M059J (cell line): Measurements from ENCODE around the gene ARL15. TPM values are rescaled to one million over a fixed set of nuclear protein-coding genes. Genes with fewer than 3 reads are reported as not detected.
A peak's percentile ranks its signal among the peaks of the same experiment; 100 is the strongest.
"Not testable (repeated sequence)": the region's sequence is repeated elsewhere in the genome, so short reads cannot be mapped to it uniquely, and the experiment has no call there.

Experiments used
- DNase-seq: peaks from one replicate; pipeline ENCODE4 v3.0.0-alpha.2; 2012; ENCODE audit warnings: low read depth
- total RNA-seq: library from RNA; depleted of rRNA; stranded (reverse); fragments of >200 nt; shearing (Covaris generic); gene quantifications from 2 replicates; pipeline ENCODE4 v1.2.3, GENCODE V29; 2014

Gene ARL15
- total RNA-seq, 1 experiment from 2014 or later: 20.6 TPM

DNA sequence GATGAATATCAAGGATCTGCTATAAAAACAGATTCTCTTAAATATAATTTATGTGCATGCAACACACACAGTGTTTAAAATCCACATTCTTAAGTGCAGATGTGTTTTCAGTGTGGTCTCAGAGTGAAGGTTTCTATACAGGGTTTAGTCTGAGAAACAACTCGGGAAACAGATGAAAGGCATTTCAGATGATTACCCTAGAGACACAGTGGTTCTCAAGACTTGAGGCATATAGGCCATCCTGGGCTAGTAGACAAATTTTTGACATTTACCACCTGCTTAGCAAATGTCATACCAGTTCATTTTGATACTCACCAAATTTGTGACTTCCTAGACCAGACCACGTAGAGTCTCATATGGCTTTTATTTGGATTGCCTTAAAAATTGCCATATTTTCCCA, 216.5 kb downstream of the ARL15 start:
- no peak for DNase-seq

DNA sequence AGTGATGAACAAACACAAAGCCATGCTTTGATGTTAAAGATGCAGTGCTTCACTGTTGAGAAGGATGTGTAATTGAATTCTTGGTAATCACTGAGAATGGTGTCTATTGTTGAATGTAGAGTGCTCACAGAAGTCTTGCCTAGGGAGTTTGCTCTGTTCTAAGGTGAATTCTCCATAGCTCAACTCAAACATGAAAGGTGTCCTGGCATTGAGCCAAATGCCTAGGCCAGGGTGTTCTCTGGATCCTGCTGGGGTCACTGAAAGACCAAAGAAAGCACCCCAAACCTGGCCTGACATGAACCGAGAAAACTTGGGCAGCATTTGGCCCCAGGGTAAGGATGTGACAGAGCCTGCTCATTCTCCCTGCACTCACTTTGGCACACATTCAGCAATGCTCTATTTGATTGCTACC, 217.3 kb downstream of the ARL15 start:
- DNase-seq: peak; percentile 86

DNA sequence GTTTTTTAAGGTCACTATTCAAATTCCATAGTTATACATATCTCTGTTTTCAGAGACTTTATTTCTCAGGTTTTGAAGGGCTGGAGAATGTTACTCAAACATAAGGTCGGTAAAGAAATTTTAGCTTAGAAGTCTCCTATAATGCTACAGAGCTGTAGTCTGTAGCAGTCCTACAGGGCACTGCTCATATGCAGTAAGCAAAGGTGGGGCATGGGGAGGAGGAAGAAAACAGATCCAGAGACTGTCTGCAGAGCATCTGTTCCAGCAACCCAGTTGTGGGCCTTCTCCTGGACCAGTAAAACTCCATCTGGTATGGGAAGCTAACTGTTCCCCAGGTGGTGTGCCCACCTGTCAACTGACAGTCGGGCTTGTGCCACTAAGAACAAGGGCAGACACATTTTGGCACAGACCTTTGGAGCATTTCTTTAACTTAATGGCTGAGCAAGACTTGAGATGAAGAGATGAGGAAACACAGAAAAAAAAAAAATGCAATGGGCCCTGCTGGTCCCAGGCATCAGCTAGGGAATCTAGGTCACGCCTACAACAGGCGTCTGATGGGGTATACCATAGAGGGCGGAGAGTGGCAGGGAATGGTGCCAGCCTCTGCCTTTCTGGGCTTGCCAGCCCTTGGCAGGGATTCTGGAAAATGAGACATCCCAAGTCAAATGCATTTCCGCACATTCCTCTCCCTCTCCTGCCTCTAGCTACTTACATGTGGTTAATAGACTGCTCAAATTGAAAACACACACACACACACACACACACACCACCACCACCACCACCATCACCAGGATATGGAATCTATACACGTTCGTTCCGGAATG, 218.9 kb downstream of the ARL15 start:
- DNase-seq: peak; percentile 55

DNA sequence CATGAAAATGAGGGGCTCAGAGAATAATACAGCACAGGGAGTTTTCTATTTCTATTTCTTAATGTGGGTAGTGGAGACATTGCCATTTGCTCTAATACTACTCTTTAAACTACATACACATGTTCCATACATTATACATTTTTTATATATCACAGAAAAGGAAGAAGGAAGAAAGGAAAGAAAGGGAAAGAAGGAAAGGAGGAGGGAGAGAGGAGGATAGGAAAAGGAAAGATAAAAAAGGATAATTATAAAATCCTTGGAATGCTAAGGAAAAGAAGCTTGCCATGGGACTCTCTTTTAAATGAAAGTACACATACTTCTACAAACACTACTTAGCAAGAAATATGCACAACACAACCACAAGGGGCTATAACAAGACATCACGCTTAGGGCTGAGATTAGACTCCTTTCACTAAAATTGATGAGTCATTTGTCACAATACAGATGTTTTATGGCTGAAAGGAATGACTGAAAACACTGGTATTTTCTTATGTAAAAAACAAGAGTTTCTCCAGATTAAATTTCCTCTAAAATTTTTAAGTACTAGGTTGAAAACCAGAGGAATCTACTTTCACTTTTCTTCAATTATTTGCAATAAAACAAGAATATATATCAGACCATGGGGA, 219.8 kb downstream of the ARL15 start:
- DNase-seq: peak; percentile 85

DNA sequence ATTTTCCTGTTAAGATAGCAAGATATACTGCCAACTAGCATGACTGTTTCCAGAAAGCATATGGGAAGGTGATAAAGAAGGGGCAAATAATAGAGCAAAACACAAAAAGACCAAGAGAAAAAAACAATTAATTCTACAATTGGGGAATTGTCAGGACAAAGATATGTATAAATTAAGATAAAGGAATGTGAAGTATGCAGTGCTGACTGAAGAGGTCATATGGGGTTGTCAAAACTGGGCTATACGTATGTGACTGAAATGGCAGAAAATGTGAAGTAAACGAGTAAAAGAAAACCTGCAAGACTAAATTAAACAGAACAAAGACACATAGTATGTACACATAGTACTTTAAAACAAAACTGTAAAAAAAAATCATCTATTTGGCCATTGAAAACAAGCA, 222.3 kb downstream of the ARL15 start:
- DNase-seq: peak; percentile 29

DNA sequence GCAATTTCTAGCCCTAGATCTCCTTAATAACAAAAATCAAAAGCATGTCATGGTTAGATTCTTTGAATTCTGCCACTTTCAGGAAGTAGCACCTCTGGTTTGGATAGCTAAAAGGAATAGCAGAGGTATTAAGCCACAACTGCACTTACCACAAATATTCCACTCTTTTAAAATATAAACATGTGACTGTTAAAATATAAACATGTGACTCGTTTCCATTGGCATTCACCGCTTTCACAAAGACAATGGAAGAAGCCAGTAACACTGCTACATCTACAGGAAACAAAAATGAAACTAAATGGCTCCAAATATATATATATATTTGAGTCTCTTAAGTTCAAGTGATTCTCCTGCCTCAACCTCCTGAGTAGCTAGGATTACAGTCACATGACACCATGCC, 222.9 kb downstream of the ARL15 start:
- peak; percentile 89 for DNase-seq

DNA sequence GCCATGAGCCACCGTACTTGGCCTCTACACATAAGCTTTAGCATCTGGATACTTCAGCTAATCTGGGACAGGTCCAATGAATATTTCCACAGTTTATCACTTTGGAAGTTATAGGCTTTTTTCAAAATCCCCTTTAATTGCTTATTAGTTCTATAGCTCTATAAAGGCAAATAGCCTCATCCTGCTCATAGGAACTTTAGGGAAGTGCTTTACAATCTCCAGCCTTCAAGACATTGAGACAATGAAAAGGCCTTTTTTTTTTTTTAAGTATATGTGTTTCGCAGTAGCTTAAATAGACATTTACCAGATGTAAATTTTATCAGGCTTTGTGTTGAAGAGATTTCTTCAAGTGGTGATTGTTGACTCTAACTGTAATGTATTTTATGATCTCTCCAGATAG, 224.2 kb downstream of the ARL15 start:
- DNase-seq: no peak

DNA sequence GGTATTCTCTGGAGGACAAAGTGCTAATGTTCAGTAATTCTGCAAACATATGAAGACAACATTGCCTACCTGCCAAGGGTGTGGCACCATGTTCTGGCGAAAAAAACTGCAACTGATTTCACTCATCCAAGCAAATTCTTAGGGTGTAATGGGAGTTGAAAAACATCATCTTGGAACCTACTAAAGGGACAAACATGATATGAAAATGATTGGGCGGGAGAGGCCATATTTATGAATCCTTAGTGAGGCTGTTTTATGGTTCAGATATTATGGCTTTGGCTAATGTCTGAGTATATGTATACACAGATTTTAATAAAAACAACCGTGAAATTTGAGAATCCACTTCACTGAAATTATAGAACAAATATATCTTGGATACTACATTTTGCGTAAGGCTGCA, 225.7 kb downstream of the ARL15 start:
- DNase-seq: no peak

DNA sequence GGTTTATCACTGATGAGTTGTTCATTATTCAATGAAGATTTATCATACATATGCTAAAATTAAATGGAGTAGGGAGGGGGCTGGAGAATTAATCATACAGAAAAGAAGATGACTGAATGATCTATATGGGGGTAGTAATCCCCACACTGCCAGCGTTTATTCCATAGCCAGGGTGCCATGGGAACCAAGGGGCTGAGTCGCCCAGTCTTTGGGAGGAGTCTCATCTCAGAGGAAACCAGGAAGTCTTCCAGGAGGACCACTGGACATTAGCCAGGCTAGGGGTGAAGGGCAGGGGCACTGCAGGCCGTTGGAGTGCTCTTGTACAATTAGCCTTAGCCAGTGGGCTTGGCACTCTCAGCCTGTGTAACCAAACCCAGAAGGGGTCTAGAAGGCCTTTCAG, 226.5 kb downstream of the ARL15 start:
- peak; percentile 69 for DNase-seq

DNA sequence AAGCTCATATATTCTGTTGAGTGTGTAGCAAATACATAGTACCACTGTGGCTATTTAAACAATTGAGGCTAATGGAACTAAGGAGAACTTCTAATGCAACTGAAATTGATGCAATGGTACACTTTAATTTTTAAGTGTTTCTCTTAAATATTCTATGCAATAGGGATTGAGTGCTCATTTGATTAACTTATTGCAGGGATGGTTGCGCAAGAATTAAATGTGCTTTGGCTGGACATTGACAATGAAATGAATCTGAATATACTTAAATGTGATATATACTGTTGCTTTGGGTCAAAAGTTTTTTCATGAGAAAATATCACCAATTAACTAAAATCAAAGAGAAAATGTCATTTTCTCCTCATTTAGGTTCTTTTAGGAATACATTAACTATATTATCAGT, 227.1 kb downstream of the ARL15 start:
- DNase-seq: no peak

DNA sequence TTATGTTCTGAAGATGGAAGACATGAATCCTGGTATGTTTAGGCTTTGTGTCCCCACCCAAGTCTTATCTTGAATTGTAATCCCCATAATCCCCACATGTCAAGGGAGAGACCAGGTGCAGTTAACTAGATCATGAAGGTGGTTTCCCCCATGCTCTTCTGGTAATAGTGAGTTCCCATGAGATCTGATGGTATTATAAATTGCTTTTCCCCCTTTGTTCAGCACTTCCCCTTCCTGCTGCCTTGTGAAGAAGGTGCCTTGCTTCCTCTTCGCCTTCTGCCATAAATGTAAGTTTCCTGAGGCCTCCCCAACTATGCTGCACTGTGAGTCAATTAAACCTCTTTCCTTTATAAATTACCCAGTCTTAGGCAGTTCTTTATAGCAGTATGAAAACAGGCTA, 229.0 kb downstream of the ARL15 start:
- DNase-seq: no peak

DNA sequence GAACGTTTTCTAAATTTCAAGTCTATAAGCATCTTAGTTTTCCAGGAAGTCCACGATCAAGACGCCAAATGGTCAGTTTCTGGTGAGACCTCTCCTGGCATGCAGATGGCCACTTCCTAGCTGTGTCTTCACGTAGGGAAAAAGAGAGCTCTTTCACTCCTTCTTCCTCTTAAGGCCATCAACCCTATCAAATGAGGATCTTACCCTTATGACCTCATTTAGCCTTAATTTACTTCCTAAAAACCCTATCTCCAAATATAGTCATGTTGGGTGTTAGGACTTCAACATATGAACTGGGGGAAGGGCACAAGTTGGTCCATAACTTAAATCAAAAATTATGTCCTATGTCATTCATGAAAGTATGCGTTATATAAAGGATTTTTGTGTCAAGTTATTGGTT, 229.5 kb downstream of the ARL15 start:
- DNase-seq: no peak

DNA sequence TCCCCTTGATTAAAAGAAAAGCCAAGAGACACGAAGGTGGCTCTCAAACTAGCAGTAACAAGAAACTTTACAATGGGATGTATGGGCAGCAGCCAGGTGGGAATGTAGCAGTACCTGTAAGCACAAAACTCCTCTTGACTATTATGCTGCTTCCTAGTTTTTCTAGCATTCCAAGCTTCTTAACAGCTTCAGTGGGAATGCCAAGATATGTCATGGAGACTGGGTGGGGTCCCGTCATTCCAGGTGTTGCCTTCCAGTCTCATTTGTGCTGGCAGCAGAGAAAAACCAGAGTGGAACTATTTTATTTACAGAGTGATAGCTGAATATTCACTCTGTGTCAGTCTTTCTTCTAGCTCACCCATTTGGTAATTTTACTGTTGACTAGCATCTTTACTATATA, 236.6 kb downstream of the ARL15 start:
- DNase-seq: no peak

DNA sequence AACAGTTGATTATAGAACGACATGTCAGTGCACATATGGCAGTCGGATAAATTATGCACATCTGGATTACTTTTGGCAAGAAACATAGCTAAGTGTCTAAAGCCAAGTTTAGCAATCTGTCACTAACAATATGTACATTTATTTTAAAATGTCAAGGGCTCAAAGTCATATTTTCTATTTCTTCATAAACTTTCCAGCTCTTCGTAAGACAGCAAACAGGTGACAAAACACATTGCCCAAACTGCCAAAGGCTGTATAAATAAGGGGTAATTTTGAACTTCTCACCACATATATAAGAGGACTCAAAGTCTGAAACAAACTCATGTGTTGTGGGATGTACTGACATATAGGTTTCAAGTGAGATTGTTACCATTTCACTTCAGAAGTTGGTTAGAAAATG, 237.2 kb downstream of the ARL15 start:
- DNase-seq: no peak

DNA sequence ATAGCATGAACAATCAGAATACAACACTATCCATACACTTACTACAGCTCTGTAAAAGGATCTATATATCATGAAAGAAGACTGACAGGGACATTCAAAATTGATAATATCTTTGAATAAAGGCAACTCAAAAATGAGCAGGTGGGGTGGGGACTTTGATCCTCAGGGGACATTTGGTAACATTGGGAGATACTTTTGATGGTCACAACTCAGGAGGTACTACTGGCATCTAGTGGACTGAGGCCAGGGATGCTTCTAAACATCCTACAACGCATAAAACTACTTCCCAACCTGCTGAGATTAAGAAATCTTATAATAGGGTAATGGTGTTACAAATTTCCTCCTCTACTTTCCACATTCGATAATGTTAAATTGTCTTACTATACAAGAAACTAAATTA, 243.9 kb downstream of the ARL15 start:
- no peak for DNase-seq

DNA sequence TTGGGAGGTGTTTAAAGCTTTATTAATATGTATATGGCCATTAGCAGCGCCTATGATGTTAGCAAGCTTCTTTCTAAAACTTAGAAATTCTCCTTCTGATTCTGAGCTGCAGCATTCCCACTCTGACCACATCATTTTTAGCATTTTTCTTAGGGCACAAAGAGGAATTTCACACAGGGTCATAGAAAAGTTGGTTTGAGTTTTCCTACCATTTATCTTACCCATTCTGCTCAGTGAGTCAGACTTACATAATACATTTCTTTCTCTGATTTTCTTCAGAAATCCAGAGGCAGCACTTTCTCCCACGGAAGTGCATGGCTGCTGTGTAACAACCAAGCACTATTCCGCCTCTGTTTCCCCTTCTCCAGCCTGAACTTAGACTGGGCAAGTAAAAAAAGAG, 246.6 kb downstream of the ARL15 start:
- peak; percentile 74 for DNase-seq

DNA sequence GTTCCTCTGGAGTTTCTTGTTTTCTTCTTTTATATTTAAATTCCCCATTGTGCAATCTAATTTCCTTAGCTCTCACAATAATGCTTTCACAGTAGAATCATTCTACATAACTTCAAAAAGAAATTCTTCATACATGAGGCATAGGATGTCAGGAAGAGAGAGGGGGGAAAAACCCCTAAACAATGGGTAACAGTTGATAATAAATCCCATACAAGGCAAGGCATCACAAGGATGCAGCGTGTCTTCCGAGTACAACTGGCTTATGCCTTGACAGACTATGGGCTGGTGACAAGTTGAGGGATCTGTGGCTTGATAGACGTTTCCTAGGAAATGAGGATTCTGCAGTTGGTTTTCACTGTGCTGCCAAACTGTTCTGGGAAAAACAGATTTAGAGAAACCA, 247.4 kb downstream of the ARL15 start:
- DNase-seq: peak; percentile 58

DNA sequence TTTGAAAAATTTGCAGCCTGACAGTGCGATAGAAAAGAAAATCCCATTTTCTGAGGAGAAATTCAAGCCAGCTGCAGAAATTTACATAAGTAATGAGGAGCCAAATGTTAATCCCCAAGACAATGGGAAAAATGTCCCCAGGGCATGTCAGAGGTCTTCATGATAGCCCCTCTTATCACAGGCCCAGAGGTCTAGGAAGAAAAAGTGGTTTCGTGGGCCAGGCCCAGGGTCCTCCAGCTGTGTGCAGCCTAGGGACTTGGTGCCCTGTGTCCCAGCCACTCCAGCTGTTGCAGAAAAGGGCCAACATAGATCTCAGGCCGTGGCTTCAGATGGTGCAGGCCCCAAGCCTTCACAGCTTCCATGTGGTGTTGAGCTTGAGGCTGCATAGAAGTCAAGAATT, 249.5 kb downstream of the ARL15 start:
- not testable (repeated sequence) for DNase-seq

DNA sequence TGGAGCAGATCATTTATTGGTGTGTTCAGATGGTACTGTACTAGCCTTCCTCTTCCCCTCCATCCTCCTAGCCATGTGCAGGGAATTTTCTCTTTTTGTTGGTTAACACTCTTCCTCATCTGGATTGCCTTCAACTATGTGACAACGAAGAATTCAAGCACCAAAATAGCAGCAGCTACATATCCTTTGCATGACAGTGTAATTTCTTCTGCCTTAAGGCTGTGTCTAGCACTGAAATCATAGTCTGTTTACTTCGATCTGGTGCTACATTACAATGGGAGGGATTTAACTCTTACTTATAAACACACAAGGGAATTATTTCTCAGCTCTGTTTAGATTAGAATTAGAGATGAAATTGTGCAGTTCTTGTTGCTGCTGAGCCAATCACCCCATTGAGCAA, 260.4 kb downstream of the ARL15 start:
- peak; percentile 54 for DNase-seq

DNA sequence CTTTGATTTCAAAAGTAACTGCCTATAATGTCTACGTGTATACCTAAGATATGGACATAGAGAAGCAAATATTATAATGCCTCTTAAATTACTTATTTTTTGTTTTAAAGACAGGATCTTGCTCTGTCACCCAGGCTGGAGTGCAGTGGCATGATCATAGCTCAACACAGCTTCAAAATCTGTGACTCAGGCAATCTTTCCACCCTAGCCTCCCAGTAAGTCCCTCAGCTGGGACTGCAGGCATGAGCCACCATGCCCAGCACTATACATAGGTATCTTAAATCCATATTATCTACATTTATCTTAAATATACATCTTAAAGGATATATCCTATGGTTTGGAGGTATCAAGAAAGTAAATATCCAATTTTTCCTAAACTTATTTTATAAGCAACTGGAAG, 261.2 kb downstream of the ARL15 start:
- DNase-seq: no peak

DNA sequence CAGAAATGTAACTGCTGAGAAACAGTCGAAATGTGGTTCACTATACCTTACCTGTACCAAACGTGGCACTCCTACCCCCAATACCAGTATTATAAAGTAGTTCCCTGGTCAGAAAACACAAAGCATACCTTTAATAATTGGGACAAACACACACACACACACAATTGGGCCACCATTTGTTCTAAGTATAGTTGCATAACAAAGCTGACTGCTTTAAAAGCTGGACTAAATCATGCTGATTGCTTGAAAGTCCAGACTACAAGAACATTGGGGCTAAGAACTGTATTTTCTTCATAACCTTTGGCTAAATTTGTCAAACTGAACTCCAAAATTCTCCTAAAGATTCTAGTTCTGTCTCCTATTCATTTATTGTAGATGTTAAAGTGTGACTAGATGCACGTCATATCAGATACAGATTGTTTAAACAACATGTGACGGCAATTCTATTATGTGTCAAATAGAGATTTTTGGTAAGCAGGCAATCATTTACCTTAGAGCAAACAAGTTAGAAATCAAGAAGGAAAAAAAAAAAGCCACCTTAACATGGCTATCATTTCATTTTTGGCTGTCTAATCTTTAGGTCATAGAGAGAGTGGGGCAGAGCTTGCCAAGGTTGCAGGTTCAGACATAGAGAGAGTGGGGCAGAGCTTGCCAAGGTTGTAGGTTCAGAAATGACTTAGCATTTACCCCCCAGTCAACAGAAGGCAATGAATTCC, 265.1 kb downstream of the ARL15 start:
- DNase-seq: no peak

DNA sequence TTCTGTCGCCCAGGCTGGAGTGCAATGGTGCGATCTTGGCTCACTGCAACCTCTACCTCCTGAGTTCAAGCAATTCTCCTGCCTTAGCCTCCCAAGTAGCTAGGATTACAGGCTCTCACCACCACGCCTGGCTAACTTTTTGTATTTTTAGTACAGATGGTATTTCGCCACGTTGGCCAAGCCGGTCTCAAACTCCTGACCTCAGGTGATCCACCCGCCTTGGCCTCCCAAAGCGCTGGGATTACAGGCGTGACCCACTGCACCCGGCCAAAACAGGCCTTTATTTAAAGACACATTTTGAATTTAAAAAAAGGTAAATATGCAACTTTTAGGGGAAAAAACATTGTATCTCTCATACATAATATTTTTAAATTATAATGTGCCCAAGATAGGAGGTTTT, 266.1 kb downstream of the ARL15 start:
- DNase-seq: not testable (repeated sequence)

DNA sequence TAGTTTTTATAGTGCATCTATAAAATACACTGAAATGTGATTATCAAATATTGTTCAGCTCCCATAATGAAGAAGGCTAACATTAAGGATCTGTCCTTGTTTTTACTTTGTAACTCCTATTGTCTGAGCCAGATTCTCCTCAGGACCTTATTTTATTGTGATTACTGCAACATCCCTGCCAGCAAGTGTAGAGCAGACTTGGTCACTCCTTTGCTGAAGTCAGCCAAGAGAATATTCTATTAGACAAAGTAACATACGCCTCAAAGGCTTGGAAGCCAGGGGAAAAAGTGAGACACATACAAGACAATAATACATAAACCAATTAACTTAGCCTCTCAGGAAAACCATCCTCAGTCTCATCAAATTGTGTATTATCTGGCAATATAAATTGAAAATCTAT, 269.6 kb downstream of the ARL15 start:
- no peak for DNase-seq
